ENCODE data around the gene MSI2. TPM values are rescaled to one million over a fixed set of nuclear protein-coding genes. Genes with fewer than 3 reads are reported as not detected.
A peak's percentile ranks its signal among the peaks of the same experiment; 100 is the strongest.

The MSI2 gene
- total RNA-seq, 1 donor from 2014 or later: 23.1 TPM

DNA sequence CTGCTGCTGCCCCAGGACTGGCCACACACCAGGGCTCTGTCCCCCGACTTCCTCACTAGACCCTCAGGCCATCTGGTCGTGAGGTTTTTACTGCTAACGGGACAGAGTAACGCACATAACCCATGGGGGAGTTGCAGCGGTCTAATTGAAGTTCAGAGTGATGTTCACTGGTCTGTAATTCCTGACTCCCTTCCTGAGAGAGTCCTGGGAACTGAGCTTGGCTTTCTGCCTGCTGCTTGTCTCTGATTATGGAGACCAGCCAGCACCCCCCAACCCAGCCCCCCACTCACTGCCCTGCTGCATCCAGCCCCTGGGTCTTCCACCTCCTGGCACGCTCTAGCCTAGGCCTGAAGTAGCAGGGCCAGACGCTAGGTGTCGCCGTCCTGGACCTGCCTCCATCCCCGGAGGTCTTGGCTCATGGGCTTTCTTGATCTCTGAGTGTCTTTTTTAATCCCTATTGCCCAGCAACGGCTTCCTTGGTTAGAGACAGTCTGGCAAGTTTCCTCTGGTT lies 295.8 kb downstream of the MSI2 start:
- no peak overlapping the region for H3K4me3 Mint-ChIP-seq (ENCODE audit: unreplicated experiment)
- no peak for DNase-seq (ENCODE audit: low spot score)
- TF ChIP-seq, protein P1, sequence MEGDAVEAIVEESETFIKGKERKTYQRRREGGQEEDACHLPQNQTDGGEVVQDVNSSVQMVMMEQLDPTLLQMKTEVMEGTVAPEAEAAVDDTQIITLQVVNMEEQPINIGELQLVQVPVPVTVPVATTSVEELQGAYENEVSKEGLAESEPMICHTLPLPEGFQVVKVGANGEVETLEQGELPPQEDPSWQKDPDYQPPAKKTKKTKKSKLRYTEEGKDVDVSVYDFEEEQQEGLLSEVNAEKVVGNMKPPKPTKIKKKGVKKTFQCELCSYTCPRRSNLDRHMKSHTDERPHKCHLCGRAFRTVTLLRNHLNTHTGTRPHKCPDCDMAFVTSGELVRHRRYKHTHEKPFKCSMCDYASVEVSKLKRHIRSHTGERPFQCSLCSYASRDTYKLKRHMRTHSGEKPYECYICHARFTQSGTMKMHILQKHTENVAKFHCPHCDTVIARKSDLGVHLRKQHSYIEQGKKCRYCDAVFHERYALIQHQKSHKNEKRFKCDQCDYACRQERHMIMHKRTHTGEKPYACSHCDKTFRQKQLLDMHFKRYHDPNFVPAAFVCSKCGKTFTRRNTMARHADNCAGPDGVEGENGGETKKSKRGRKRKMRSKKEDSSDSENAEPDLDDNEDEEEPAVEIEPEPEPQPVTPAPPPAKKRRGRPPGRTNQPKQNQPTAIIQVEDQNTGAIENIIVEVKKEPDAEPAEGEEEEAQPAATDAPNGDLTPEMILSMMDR (IDR thresholded peaks at IDR 0.05): peak; percentile 60
- H3K27ac Mint-ChIP-seq (ENCODE audit: unreplicated experiment): no peak overlapping the region
- peaks cover 15% of the 10 kb centered on the region for H3K4me1 Mint-ChIP-seq (ENCODE audit: low read depth)
- H3K27me3 Mint-ChIP-seq (ENCODE audit: low read depth): no peaks in the 10 kb centered on the region
- H3K9me3 Mint-ChIP-seq (ENCODE audit: low read depth): no peaks in the 10 kb centered on the region
- peaks cover 2% of the 10 kb centered on the region for H3K36me3 Mint-ChIP-seq (ENCODE audit: low read depth)

DNA sequence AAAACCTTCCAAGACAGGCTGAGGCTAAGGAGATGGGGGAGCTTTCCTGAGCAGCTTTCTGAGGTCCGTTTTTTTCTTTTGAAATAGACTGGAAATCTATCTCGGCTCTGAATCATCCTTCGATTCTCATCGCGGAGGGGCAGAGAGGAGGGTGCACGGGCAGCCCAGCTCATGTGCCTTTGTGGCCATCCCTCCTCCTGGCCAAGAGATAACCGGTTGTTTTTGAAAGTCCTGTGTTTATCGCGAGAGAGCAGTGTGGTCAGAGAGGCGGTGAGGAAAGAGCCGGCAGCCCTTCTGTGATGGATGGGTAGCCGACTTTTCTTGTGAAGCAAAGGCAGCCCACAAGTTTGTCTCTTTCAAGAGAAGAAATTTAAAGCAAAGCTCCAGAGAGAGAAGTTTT lies 297.2 kb downstream of the MSI2 start:
- H3K4me1 Mint-ChIP-seq (ENCODE audit: low read depth): peaks cover 26% of the 10 kb centered on the region

DNA sequence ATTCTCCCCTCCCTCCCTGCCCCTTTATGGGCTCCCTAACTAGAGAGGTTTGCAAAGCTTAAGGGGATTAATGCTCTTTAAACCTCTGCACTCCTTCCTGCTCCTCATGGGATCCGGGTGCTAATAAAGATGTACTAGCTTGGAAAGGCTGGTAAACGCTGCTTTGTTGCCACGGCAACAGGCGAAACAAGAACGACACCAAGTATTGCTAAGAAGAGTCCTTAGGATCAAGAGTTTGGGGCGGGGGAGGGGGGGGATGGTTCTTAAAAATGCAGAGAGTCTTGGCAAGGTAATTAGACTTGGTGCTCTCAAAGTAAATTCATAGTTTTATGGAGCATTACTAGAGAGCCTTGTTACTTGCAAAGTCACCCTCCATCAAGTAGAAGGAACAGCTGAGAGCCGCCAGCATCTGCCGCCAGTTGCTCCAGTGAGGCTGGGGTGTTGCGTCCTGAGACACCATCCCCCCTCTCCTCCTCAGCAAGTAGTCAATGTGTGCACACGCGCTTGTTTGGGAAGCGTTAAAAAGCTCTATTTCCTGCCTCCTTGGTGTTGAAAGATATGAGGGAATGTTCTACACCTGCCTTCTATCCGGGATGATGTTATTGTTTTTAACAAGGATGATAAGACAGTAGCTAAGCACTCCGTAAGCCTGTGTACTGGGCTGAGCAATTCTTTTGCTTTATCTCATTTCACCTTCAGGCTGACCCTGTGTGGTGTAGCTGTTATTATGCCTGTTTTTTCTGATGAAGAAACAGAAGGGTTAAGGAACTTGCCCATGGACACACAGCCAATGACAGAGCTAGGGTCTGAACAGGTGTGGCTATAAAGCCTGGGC lies 297.9 kb downstream of the MSI2 start:
- H3K27ac Mint-ChIP-seq (ENCODE audit: unreplicated experiment): no peak overlapping the region
- peaks cover 28% of the 10 kb centered on the region for H3K4me1 Mint-ChIP-seq (ENCODE audit: low read depth)
- no peak overlapping the region for H3K4me3 Mint-ChIP-seq (ENCODE audit: unreplicated experiment)
- no peak for DNase-seq (ENCODE audit: low spot score)
- H3K36me3 Mint-ChIP-seq (ENCODE audit: low read depth): no peaks in the 10 kb centered on the region
- no peaks in the 10 kb centered on the region for H3K27me3 Mint-ChIP-seq (ENCODE audit: low read depth)
- no peaks in the 10 kb centered on the region for H3K9me3 Mint-ChIP-seq (ENCODE audit: low read depth)
- TF ChIP-seq, protein P1 (IDR thresholded peaks at IDR 0.05): no peak

More for the DNA sequence above, 297.2 kb downstream of the MSI2 start:
- Mint-ChIP-seq H3K27ac (ENCODE audit: unreplicated experiment) (peak overlapping the region; percentile 54), H3K27me3 (ENCODE audit: low read depth) (no peaks in the 10 kb centered on the region), H3K4me3 (ENCODE audit: unreplicated experiment) (peak overlapping the region; percentile 50), H3K36me3 (ENCODE audit: low read depth) (no peaks in the 10 kb centered on the region), H3K9me3 (ENCODE audit: low read depth) (no peaks in the 10 kb centered on the region)
- TF ChIP-seq, protein P1 (IDR thresholded peaks at IDR 0.05): no peak
- DNase-seq (ENCODE audit: low spot score): no peak

DNA sequence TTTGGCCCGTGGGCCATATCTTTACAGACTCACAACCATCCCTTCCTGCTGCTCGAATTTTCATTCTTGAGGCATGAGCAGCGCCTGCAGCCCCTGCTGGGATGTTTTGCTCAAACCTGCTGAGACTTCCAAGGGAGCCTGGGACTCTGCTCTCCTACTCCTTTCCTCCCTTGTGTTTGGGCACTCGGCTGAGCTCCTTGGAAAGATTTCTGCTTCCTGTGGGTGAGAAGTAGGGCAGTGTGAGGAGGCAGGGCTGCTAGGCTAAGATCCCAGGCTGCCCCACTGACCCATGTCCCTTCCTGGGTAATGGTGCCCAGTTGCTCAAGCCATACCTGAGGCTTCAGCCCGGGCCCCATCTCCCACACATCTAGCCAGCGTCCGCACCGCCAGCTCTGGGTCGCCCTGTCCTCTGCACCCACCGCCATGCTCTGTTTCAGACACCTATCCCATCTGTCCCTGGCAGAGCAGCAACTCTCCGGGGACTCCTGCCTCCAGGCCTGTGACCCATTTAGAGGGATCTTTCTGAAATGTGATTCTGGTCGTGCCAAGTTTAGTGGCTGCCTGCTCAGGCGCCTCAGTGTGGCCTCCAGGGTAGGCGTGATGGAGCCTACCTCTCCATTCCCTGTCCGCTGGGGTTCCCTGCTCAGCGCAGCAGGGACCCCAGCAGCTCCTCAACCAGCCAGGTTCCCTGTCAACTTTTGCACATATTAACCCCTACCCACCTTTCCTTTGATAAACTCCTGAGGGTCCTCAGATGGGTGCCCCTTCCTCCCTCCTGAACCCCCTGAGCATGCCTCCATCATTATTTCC lies 298.7 kb downstream of the MSI2 start:
- H3K27me3 Mint-ChIP-seq (ENCODE audit: low read depth): no peaks in the 10 kb centered on the region
- H3K4me1 Mint-ChIP-seq (ENCODE audit: low read depth): peaks cover 29% of the 10 kb centered on the region
- DNase-seq (ENCODE audit: low spot score): no peak
- H3K9me3 Mint-ChIP-seq (ENCODE audit: low read depth): no peaks in the 10 kb centered on the region
- H3K36me3 Mint-ChIP-seq (ENCODE audit: low read depth): no peaks in the 10 kb centered on the region
- no peak overlapping the region for H3K27ac Mint-ChIP-seq (ENCODE audit: unreplicated experiment)
- TF ChIP-seq, protein P1 (IDR thresholded peaks at IDR 0.05): no peak
- H3K4me3 Mint-ChIP-seq (ENCODE audit: unreplicated experiment): no peak overlapping the region

DNA sequence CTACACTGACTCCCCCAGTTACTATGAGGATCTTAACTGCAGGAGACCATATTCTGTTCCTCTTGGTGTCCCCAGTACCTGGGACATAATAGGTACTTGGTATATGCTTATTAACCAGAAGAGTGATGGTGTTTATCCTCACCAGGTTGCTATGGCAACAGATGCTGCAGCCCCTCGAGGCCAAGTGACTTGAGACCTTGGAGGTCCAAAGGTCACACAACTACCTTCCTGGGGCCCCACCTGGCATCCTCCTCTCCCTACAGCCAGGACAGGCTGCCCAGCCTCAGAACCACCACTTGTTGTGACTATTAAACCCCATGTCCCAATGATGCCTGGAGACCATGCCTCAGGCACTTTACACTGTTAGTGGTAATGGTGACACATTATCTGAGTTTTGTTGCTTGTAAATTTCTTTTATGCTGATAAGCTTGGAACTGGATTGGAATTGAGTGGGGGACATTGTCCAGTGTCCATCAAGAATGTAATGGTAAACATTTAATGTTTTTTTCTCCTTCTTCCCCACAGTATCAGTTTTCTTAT lies 299.4 kb downstream of the MSI2 start:
- H3K27ac Mint-ChIP-seq (ENCODE audit: unreplicated experiment): no peak overlapping the region

More for the DNA sequence above, 299.4 kb downstream of the MSI2 start:
- no peaks in the 10 kb centered on the region for H3K27me3 Mint-ChIP-seq (ENCODE audit: low read depth)
- no peaks in the 10 kb centered on the region for H3K9me3 Mint-ChIP-seq (ENCODE audit: low read depth)
- H3K4me3 Mint-ChIP-seq (ENCODE audit: unreplicated experiment): no peak overlapping the region
- TF ChIP-seq, protein P1 (IDR thresholded peaks at IDR 0.05): no peak
- DNase-seq (ENCODE audit: low spot score): no peak
- peaks cover 29% of the 10 kb centered on the region for H3K4me1 Mint-ChIP-seq (ENCODE audit: low read depth)
- no peaks in the 10 kb centered on the region for H3K36me3 Mint-ChIP-seq (ENCODE audit: low read depth)

All from chondrocyte (in vitro differentiated cells).